ENCODE measurements around the gene LEF1.
A peak's percentile ranks its signal among the peaks of the same experiment; 100 is the strongest.

Gene LEF1

GRCh38 chr4:108184453-108185049 is 15.8 kb upstream of the LEF1 start:
- H3K4me3 ChIP-seq (ENCODE audit: control insufficient read depth, low read depth, low read length), result no peak overlapping the region
- DNase-seq (ENCODE audit: low read depth), result no peak
- no peak for TF ChIP-seq CTCF (conservative IDR thresholded peaks at IDR 0.05; ENCODE audit: control insufficient read depth, insufficient read depth, low read depth, low read length)

GRCh38 chr4:108181704-108182103 is 13.0 kb upstream of the LEF1 start:
- DNase-seq (ENCODE audit: low read depth), result no peak

GRCh38 chr4:108180513-108180912 is 11.8 kb upstream of the LEF1 start:
- no peak for TF ChIP-seq CTCF (conservative IDR thresholded peaks at IDR 0.05; ENCODE audit: control insufficient read depth, insufficient read depth, low read depth, low read length)
- H3K4me3 ChIP-seq (ENCODE audit: control insufficient read depth, low read depth, low read length), result no peak overlapping the region
- DNase-seq (ENCODE audit: low read depth), result no peak

More at GRCh38 chr4:108181704-108182103, 13.0 kb upstream of the LEF1 start:
- no peak for TF ChIP-seq CTCF (conservative IDR thresholded peaks at IDR 0.05; ENCODE audit: control insufficient read depth, insufficient read depth, low read depth, low read length)
- H3K4me3 ChIP-seq (ENCODE audit: control insufficient read depth, low read depth, low read length), result no peak overlapping the region

GRCh38 chr4:108175966-108176365 is 7.2 kb upstream of the LEF1 start:
- H3K4me3 ChIP-seq (ENCODE audit: control insufficient read depth, low read depth, low read length), result no peak overlapping the region
- DNase-seq (ENCODE audit: low read depth), result no peak
- no peak for TF ChIP-seq CTCF (conservative IDR thresholded peaks at IDR 0.05; ENCODE audit: control insufficient read depth, insufficient read depth, low read depth, low read length)

- no peak overlapping the region for H3K4me3 ChIP-seq (ENCODE audit: control insufficient read depth, low read depth, low read length)
- no peak for DNase-seq (ENCODE audit: low read depth)
- no peak for TF ChIP-seq CTCF (conservative IDR thresholded peaks at IDR 0.05; ENCODE audit: control insufficient read depth, insufficient read depth, low read depth, low read length)
These were observed 6.1 kb upstream of the LEF1 start for GRCh38 chr4:108174856-108175255.

GRCh38 chr4:108173599-108174057 is 4.9 kb upstream of the LEF1 start:
- DNase-seq (ENCODE audit: low read depth), result no peak
- peak overlapping the region; percentile 47 for H3K4me3 ChIP-seq (ENCODE audit: control insufficient read depth, low read depth, low read length)
- no peak for TF ChIP-seq CTCF (conservative IDR thresholded peaks at IDR 0.05; ENCODE audit: control insufficient read depth, insufficient read depth, low read depth, low read length)
